Stomach smooth muscle (tissue), 2 donors: ENCODE results near the gene KIRREL3.

Experiments used
- H3K27ac ChIP-seq: one replicate; pipeline ENCODE4 v1.7.0; 2013; ENCODE audit warnings: mild to moderate bottlenecking, low read length, inconsistent platforms
- H3K27me3 ChIP-seq, 2 donors: one replicate each; pipeline ENCODE4 v1.7.0; 2013; ENCODE audit warnings: low read length in 2 of 2; ENCODE audit not compliant: insufficient read depth in 2 of 2, control insufficient read depth in 1 of 2
- H3K36me3 ChIP-seq, 2 donors: one replicate each; pipeline ENCODE4 v1.7.0; 2013; ENCODE audit warnings: low read length in 2 of 2; ENCODE audit not compliant: control insufficient read depth in 2 of 2, insufficient read depth in 2 of 2
- H3K4me1 ChIP-seq: one replicate; pipeline ENCODE4 v1.7.0; 2013; ENCODE audit warnings: low read length; ENCODE audit not compliant: control insufficient read depth, insufficient read depth
- H3K4me3 ChIP-seq, 2 donors: one replicate each; pipeline ENCODE4 v1.7.0; 2013; ENCODE audit warnings: low read length in 2 of 2
- H3K9ac ChIP-seq, 2 donors: one replicate each; pipeline ENCODE4 v1.7.0; 2013; ENCODE audit warnings: low read length in 2 of 2, mild to moderate bottlenecking in 1 of 2
- H3K9me3 ChIP-seq, 2 donors: one replicate each; pipeline ENCODE4 v1.7.0; 2013; ENCODE audit warnings: low read length in 2 of 2; ENCODE audit not compliant: control insufficient read depth in 2 of 2
- donor health status: healthy.
- donor health status: Pancreatic carcinoma.

KIRREL3 gene

GRCh38 chr11:126929179-126930061 lies 71.2 kb downstream of the KIRREL3 start:
- Histone ChIP-seq H3K27me3 (peaks cover 4 to 7% of the 10 kb centered on the region in 2 donors), H3K4me1 (peaks cover 2% of the 10 kb centered on the region), H3K27ac (no peak overlapping the region), H3K36me3 (no peaks in the 10 kb centered on the region), H3K9me3 (no peaks in the 10 kb centered on the region), H3K9ac (no peak overlapping the region), H3K4me3 (no peak overlapping the region)

GRCh38 chr11:126927623-126928022 lies 72.9 kb downstream of the KIRREL3 start:
- Histone ChIP-seq H3K4me3 (no peak overlapping the region), H3K27me3 (peaks cover 4 to 7% of the 10 kb centered on the region in 2 donors), H3K4me1 (peaks cover 2% of the 10 kb centered on the region), H3K27ac (no peak overlapping the region), H3K36me3 (no peaks in the 10 kb centered on the region), H3K9ac (no peak overlapping the region), H3K9me3 (no peaks in the 10 kb centered on the region)

- peaks cover 2% of the 10 kb centered on the region for H3K4me1 ChIP-seq
- no peak overlapping the region for H3K4me3 ChIP-seq
- no peak overlapping the region for H3K9ac ChIP-seq
- peaks cover 4 to 7% of the 10 kb centered on the region in 2 donors for H3K27me3 ChIP-seq
- no peak overlapping the region for H3K27ac ChIP-seq
- H3K9me3 ChIP-seq = no peaks in the 10 kb centered on the region
- no peaks in the 10 kb centered on the region for H3K36me3 ChIP-seq
These were observed 74.2 kb downstream of the KIRREL3 start for GRCh38 chr11:126926376-126926791.

GRCh38 chr11:126925321-126926093 lies 75.1 kb downstream of the KIRREL3 start:
- Histone ChIP-seq H3K27ac (no peak overlapping the region), H3K9me3 (no peaks in the 10 kb centered on the region), H3K27me3 (peaks cover 4% of the 10 kb centered on the region in 2 donors), H3K4me1 (peaks cover 2% of the 10 kb centered on the region), H3K4me3 (no peak overlapping the region), H3K36me3 (no peaks in the 10 kb centered on the region), H3K9ac (no peak overlapping the region)

GRCh38 chr11:126924376-126925040 lies 76.1 kb downstream of the KIRREL3 start:
- no peaks in the 10 kb centered on the region for H3K36me3 ChIP-seq
- H3K4me1 ChIP-seq = peaks cover 2% of the 10 kb centered on the region
- peaks cover 4% of the 10 kb centered on the region in 2 donors for H3K27me3 ChIP-seq
- H3K4me3 ChIP-seq = no peak overlapping the region
- no peak overlapping the region for H3K9ac ChIP-seq
- no peak overlapping the region for H3K27ac ChIP-seq
- H3K9me3 ChIP-seq = no peaks in the 10 kb centered on the region

- peaks cover 4% of the 10 kb centered on the region in 2 donors for H3K27me3 ChIP-seq
- no peaks in the 10 kb centered on the region for H3K36me3 ChIP-seq
- H3K9me3 ChIP-seq = no peaks in the 10 kb centered on the region
- H3K4me3 ChIP-seq = no peak overlapping the region
- no peak overlapping the region for H3K9ac ChIP-seq
- H3K4me1 ChIP-seq = no peaks in the 10 kb centered on the region
- H3K27ac ChIP-seq = no peak overlapping the region
These were observed 79.7 kb downstream of the KIRREL3 start for GRCh38 chr11:126920833-126921232.

GRCh38 chr11:126919147-126919823 lies 81.3 kb downstream of the KIRREL3 start:
- Histone ChIP-seq H3K9ac (no peak overlapping the region), H3K4me1 (no peaks in the 10 kb centered on the region), H3K27me3 (no peaks in the 10 kb centered on the region), H3K9me3 (no peaks in the 10 kb centered on the region), H3K36me3 (no peaks in the 10 kb centered on the region), H3K27ac (no peak overlapping the region), H3K4me3 (no peak overlapping the region)

GRCh38 chr11:126918556-126918955 lies 82.0 kb downstream of the KIRREL3 start:
- no peak overlapping the region for H3K27ac ChIP-seq
- no peaks in the 10 kb centered on the region for H3K27me3 ChIP-seq
- H3K36me3 ChIP-seq = no peaks in the 10 kb centered on the region
- no peaks in the 10 kb centered on the region for H3K4me1 ChIP-seq
- no peaks in the 10 kb centered on the region for H3K9me3 ChIP-seq
- H3K4me3 ChIP-seq = no peak overlapping the region
- H3K9ac ChIP-seq = no peak overlapping the region

- H3K36me3 ChIP-seq = no peaks in the 10 kb centered on the region
- no peaks in the 10 kb centered on the region for H3K27me3 ChIP-seq
- H3K4me3 ChIP-seq = no peak overlapping the region
- no peak overlapping the region for H3K27ac ChIP-seq
- H3K9me3 ChIP-seq = no peaks in the 10 kb centered on the region
- no peak overlapping the region for H3K9ac ChIP-seq
- H3K4me1 ChIP-seq = no peaks in the 10 kb centered on the region
These were observed 82.9 kb downstream of the KIRREL3 start for GRCh38 chr11:126917531-126918204.

- no peaks in the 10 kb centered on the region for H3K36me3 ChIP-seq
- H3K27me3 ChIP-seq = no peaks in the 10 kb centered on the region
These were observed 85.1 kb downstream of the KIRREL3 start for GRCh38 chr11:126915430-126915829.

More at GRCh38 chr11:126915430-126915829, 85.1 kb downstream of the KIRREL3 start:
- no peak overlapping the region for H3K4me3 ChIP-seq
- H3K9ac ChIP-seq = no peak overlapping the region
- no peaks in the 10 kb centered on the region for H3K9me3 ChIP-seq
- no peaks in the 10 kb centered on the region for H3K4me1 ChIP-seq
- no peak overlapping the region for H3K27ac ChIP-seq
